AG04450 (cell line): Measurements from ENCODE around the gene VAPA. TPM values are rescaled to one million over a fixed set of nuclear protein-coding genes. Genes with fewer than 3 reads are reported as not detected.
"Not testable (repeated sequence)": the region's sequence is repeated elsewhere in the genome, so short reads cannot be mapped to it uniquely, and the experiment has no call there.

ENCODE experiments used
- CTCF ChIA-PET: fragments of 300-600, 350-600 bp; formaldehyde crosslinking; extraction: SDS; loops from one replicate; lab custom pipeline; 2022; ENCODE audit warnings: antibody characterized with exemption, inconsistent platforms; lab: Charles Lee
- POLR2A ChIA-PET: fragments of 350-600 bp; formaldehyde crosslinking; extraction: SDS; loops from one replicate; lab custom pipeline; 2021; ENCODE audit warnings: antibody characterized with exemption, inconsistent platforms; lab: Yijun Ruan, JAX
- DNase-seq: peaks from one replicate; pipeline ENCODE4 v3.0.0-alpha.2; 2011; ENCODE audit warnings: low read depth, low spot score
- H3K27ac ChIP-seq: one replicate; pipeline ENCODE4 v1.5.1; 2012; ENCODE audit warnings: low read depth, low read length, control low read depth
- H3K27me3 ChIP-seq: one replicate; pipeline ENCODE4 v1.6.0; 2012; ENCODE audit warnings: low read length; ENCODE audit not compliant: control insufficient read depth, insufficient read depth
- H3K4me3 ChIP-seq: 2 replicates; pipeline ENCODE4 v1.5.1; 2011; ENCODE audit warnings: mild to moderate bottlenecking, low read depth, low read length, control low read depth
- H3K9me3 ChIP-seq: 2 replicates; pipeline ENCODE4 v1.5.1; 2012; ENCODE audit warnings: low read length; ENCODE audit not compliant: control insufficient read depth, insufficient read depth
- CTCF ChIP-seq: IDR thresholded peaks from 2 replicates; pipeline ENCODE4 v1.5.1; 2011; ENCODE audit warnings: low read depth, low read length, control low read depth, inconsistent platforms
- polyA plus RNA-seq: library from polyadenylated mRNA; depleted of rRNA; stranded (reverse); fragments of >200 nt; gene quantifications from 2 replicates; pipeline ENCODE4 v1.2.3, GENCODE V29; 2011

Gene VAPA
- polyA plus RNA-seq, 1 experiment, result 393 TPM

- Histone ChIP-seq H3K9me3 (no peaks in the 10 kb centered on the region), H3K27me3 (peaks cover 3% of the 10 kb centered on the region), H3K27ac (no peak overlapping the region), H3K4me3 (no peak overlapping the region)
- POLR2A ChIA-PET, result no interaction called here
- no peak for DNase-seq
- no peak for TF ChIP-seq CTCF
- CTCF ChIA-PET, result interaction anchor here (0.6 kb wide), 1 partner anchor 11 kb away, joined by 4 read pairs; no protein-coding TSS in a partner anchor
Observed at GRCh38 chr18:9910071-9910470, 3.7 kb upstream of the VAPA start.

- DNase-seq, result no peak
- Histone ChIP-seq H3K9me3 (no peaks in the 10 kb centered on the region), H3K27me3 (peaks cover 3% of the 10 kb centered on the region), H3K4me3 (no peak overlapping the region), H3K27ac (no peak overlapping the region)
- CTCF ChIA-PET, result interaction anchor here (0.6 kb wide), 1 partner anchor 11 kb away, joined by 4 read pairs; no protein-coding TSS in a partner anchor
- no peak for TF ChIP-seq CTCF
- POLR2A ChIA-PET, result no interaction called here
Observed at GRCh38 chr18:9910661-9911060, 3.2 kb upstream of the VAPA start.

- no peak for DNase-seq
- Histone ChIP-seq H3K27me3 (peaks cover 3% of the 10 kb centered on the region), H3K9me3 (no peaks in the 10 kb centered on the region), H3K27ac (no peak overlapping the region), H3K4me3 (no peak overlapping the region)
- POLR2A ChIA-PET, result no interaction called here
- TF ChIP-seq CTCF, result no peak
- CTCF ChIA-PET, result no interaction called here
Observed at GRCh38 chr18:9911226-9911625, 2.6 kb upstream of the VAPA start.

GRCh38 chr18:9912285-9912684 is 1.5 kb upstream of the VAPA start:
- H3K4me3 ChIP-seq, H3K27me3 ChIP-seq, H3K27ac ChIP-seq, H3K9me3 ChIP-seq, DNase-seq: not testable (repeated sequence)
- ChIA-PET POLR2A (interaction anchor here (0.6 to 1.5 kb wide), 2 partner anchors 46 to 203 kb away, joined by 4 to 5 read pairs; no protein-coding TSS in a partner anchor), CTCF (interaction anchor here (0.5 to 0.9 kb wide), 2 partner anchors 182 to 337 kb away, joined by 3 read pairs; no protein-coding TSS in a partner anchor)

GRCh38 chr18:9913151-9913525 is 678 bp upstream of the VAPA start:
- Histone ChIP-seq H3K27ac (peak overlapping the region; percentile 71), H3K27me3 (peaks cover 3% of the 10 kb centered on the region), H3K4me3 (peak overlapping the region; percentile 94), H3K9me3 (no peaks in the 10 kb centered on the region)
- ChIA-PET CTCF (interaction anchor here (0.6 kb wide), 1 partner anchor 183 kb away, joined by 3 read pairs; no protein-coding TSS in a partner anchor), POLR2A (interaction anchor here (0.5 to 1.5 kb wide), 12 partner anchors 14 to 472 kb away, joined by 3 to 12 read pairs (median 3); partner anchors contain the start of gene RAB31)
- no peak for DNase-seq
- TF ChIP-seq CTCF, result no peak
